Natural killer cell treated with Interleukin-12 subunit alpha and Interleukin-12 subunit beta and Interleukin-15 and Interleukin-18, amount 100 ng/mL, for 72 hours (primary cell): ENCODE results near the gene SMIM22. TPM values are rescaled to one million over a fixed set of nuclear protein-coding genes. Genes with fewer than 3 reads are reported as not detected.

Source experiments
- ATAC-seq, 2 donors: fragments of 150-1000 bp; cut with Tn5 transposase in 1 of 2; sonication (Bioruptor Pico), chemical (Tn5 transposase) in 1 of 2; 2 replicates each; pipeline ENCODE4 v1.10.0; 2021
- DNase-seq: peaks from one replicate; pipeline ENCODE4 v3.0.0; 2022; ENCODE audit warnings: low spot score
- H3K27ac Mint-ChIP-seq, 2 donors: 1 replicate in 1 of 2; 2 replicates in 1 of 2; pipeline ENCODE4 v1.8.0; 2022; ENCODE audit warnings: mixed read lengths in 2 of 2, mild to moderate bottlenecking in 1 of 2, moderate library complexity in 1 of 2
- H3K27me3 Mint-ChIP-seq, 2 donors: 1 replicate in 1 of 2; 2 replicates in 1 of 2; pipeline ENCODE4 v1.8.0; 2022; ENCODE audit warnings: mixed read lengths in 2 of 2
- H3K36me3 Mint-ChIP-seq: one replicate; pipeline ENCODE4 v1.8.0; 2022; ENCODE audit warnings: mixed read lengths
- H3K4me1 Mint-ChIP-seq, 2 donors: 1 replicate in 1 of 2; 2 replicates in 1 of 2; pipeline ENCODE4 v1.8.0; 2022; ENCODE audit warnings: low read depth in 2 of 2, mixed read lengths in 2 of 2, mild to moderate bottlenecking in 1 of 2
- H3K4me3 Mint-ChIP-seq: one replicate; pipeline ENCODE4 v1.8.0; 2022; ENCODE audit warnings: mixed read lengths
- H3K9me3 Mint-ChIP-seq: 2 replicates; pipeline ENCODE4 v1.8.0; 2022; ENCODE audit warnings: mixed read lengths
- total RNA-seq, 2 donors: library from RNA; stranded (reverse); gene quantifications; one replicate each; pipeline ENCODE4 v1.2.3, GENCODE V29; 2022

Gene SMIM22, protein sequence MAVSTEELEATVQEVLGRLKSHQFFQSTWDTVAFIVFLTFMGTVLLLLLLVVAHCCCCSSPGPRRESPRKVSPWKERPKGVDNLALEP
- total RNA-seq, result not detected

DNA sequence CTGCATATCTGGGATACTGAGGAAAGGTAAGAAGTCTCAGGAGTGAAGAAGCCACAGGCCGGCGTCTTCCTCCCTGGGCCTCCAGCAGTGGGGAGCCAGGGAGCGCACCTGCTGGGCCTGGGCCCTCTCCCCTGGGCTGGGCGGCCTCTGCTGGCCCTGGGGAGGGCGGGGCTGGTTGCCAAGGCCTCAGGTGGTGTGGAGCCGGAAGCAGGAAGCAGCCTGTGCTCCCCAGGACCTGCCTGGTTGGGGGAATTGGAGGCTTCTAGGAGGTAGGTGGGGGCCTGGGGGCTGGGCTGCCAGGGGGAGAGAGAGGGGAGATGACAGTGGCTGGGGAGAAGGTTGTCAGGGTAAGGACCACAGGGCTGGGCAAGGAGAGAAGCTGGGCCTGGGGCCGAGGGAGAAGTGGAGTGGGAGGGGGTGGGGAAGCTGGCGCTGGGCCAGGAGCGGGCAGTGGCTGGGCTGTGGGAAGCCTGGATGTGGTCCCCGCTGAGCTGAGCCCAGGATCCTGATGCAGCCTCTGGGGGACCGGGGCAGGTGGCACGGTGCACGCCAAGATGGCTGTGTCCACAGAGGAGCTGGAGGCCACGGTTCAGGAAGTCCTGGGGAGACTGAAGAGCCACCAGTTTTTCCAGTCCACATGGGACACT is at the start of gene SMIM22:
SMIM22 (plus strand) TSS at position 189 of the 647 bp plus-strand sequence; CDS start at position 555, 366 bp downstream.
- no peak within 1 kb of the TSS for H3K27ac Mint-ChIP-seq
- ATAC-seq (no peak), DNase-seq (peak; percentile 34)
- H3K27me3 Mint-ChIP-seq, result no peaks in the 10 kb centered on the region
- H3K9me3 Mint-ChIP-seq, result no peaks in the 10 kb centered on the region
- no peak within 1 kb of the TSS for H3K4me3 Mint-ChIP-seq
- H3K4me1 Mint-ChIP-seq, result no peaks in the 10 kb centered on the region
- H3K36me3 Mint-ChIP-seq, result no peaks in the 10 kb centered on the region

DNA sequence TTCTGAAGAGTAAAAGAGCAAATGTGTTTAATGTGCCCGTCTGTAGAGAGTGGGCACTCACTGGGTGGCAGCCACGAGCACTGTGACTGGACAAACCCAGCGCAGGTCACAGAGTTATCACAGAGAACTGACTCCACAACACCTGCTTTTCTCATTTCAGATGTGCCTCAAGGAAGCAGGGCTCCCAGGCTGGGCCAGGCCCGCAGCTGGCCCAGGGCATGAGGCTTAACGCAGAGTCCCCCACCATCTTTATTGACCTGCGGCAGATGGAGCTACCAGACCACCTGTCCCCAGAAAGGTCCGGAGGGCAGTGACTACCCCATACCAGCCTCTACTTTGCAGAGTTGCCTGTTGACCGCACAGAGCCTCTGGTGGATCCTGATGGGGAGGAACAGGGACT is 49.0 kb upstream of the SMIM22 start:
- Mint-ChIP-seq H3K36me3 (no peaks in the 10 kb centered on the region), H3K27ac (no peak overlapping the region), H3K27me3 (peaks cover 0 to 5% of the 10 kb centered on the region in 2 donors), H3K4me3 (no peak overlapping the region), H3K4me1 (peaks cover 6 to 13% of the 10 kb centered on the region in 2 donors), H3K9me3 (no peaks in the 10 kb centered on the region)
- DNase-seq (no peak), ATAC-seq (no peak)

DNA sequence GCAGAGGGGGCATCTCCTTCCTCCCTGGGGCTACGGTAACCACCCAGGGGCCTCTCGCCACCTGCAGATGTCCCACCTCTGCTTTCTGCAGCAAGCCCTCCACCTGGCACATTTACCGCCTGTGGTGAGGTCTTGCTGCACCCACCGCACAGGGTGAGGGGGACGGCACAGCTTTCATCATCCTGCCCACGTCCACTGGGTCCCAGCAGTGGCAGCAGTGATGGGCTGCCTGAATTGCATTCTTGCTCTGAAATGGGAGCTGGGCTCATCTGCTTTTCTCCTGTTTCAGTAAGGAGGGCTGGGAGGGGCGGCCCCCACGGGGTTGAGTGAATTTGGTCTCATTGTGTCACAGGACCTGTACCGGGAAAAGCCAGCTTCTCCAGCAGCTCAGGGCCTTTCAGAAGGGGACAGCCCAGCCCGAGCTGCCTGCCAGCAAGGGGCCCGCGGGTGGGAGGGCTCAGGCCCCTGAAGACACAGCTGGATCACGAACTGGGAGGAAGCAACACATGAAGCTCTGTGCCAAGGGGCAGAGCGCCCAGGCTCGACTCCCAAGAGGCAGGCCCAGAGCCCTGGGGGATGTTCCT is 48.1 kb upstream of the SMIM22 start:
- Mint-ChIP-seq H3K4me1 (peaks cover 6 to 13% of the 10 kb centered on the region in 2 donors), H3K27me3 (peaks cover 0 to 5% of the 10 kb centered on the region in 2 donors), H3K4me3 (no peak overlapping the region), H3K9me3 (no peaks in the 10 kb centered on the region), H3K27ac (no peak overlapping the region), H3K36me3 (no peaks in the 10 kb centered on the region)
- ATAC-seq, result no peak
- no peak for DNase-seq

DNA sequence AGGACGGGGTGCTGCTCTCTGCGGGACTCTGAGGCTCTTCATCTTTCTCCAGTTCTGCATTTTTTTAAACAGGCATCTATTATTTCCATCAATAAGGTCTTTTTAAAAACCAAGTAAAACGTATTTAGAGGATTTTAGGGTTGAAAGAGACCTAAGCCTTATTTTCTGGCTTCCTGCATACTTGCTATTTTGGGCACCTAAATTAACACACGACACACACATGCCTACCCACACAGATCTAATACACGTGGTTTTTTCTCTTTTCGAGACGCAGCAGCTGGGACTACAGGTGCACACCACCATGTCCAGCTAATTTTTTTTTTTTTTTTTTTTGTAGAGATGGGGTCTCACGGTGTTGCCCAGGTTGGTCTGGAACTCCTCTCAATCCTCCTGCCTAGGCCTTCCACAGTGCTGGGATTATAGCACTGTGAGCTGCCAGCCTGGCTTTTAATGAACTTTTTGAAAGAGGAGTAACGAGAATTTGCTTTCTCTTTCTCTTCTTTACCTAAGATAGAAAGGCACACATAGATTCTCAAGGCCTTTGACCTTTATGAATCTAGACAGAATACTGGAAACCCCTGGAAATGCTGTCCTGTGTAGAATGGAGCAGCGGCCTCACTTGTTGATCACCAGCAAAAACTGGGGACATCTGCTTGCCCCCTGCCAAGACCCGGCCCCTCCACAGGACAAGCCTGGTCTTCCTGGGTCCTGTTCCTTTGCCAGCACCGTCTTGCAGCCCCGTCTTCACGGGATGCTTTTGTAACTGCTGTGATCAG is 47.1 kb upstream of the SMIM22 start:
- H3K9me3 Mint-ChIP-seq, result no peaks in the 10 kb centered on the region
- H3K27me3 Mint-ChIP-seq, result peaks cover 0 to 4% of the 10 kb centered on the region in 2 donors
- H3K4me1 Mint-ChIP-seq, result peaks cover 6 to 12% of the 10 kb centered on the region in 2 donors
- no peak for ATAC-seq
- H3K36me3 Mint-ChIP-seq, result no peaks in the 10 kb centered on the region
- H3K4me3 Mint-ChIP-seq, result no peak overlapping the region
- no peak for DNase-seq
- H3K27ac Mint-ChIP-seq, result peak overlapping the region in 1 of 2 donors; percentile 75

DNA sequence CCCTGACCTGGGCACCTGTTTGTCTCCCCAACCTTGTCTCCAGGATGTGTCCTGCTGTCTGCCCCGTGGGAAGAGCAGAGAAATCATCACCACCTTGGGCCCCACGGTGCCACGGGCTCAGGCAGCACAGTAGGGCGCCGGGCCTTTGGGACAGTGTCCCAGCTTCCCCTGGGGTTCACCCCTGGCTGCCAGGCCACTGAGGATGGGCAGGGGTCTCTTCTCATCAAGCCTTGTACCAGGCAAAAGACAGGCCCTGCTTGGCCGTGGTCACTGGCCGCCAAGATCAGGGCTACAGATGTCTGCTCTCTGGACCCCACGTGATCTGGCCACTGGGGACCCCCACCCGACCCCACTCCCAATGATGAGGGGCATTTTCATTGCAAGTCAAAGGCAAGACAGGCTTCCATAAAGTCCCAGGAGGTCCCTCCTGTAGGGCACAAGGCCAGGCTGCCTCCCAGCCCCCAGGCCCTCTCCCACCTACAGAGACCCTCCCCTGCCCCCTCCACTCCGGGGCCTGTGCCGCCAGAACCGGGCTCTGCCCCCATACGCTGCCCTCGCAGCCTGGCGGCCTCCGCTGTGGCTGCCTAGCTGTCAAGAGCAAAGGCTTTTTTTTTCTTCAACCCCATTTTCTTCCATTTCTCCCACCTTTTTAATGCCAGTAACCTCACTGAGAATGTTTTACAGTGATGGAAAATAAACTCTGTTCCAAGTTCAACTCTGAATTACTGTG is 46.3 kb upstream of the SMIM22 start:
- peaks cover 6 to 7% of the 10 kb centered on the region in 2 donors for H3K4me1 Mint-ChIP-seq
- no peaks in the 10 kb centered on the region for H3K36me3 Mint-ChIP-seq
- no peaks in the 10 kb centered on the region for H3K9me3 Mint-ChIP-seq
- no peak for DNase-seq
- H3K27me3 Mint-ChIP-seq, result no peaks in the 10 kb centered on the region
- no peak overlapping the region for H3K4me3 Mint-ChIP-seq
- no peak for ATAC-seq
- no peak overlapping the region for H3K27ac Mint-ChIP-seq

DNA sequence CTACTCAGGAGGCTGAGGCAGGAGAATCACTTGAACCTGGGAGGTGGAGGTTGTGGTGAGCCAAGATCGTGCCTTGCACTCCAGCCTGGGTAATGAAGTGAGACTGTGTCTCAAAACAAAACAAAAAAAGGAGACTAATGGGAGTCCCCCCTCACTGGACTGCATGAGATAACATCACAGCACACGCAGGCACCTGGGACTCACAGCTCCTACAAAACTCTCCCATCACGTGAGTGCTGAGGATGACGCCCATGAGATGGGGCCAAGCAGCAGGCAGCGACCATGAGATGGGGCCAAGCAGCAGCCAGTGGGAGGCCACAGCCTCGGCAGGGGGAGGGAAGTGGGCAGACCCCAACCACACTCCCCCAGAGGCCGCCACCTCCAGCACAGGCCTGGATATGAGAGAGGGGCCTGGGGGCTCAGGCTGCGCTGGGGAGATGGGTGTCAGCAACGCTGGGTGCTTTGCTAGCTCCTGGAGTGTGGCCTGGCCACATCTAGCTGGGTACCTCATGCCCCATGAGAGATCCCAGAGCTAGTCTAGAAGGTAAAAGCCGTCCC is 45.4 kb upstream of the SMIM22 start:
- no peaks in the 10 kb centered on the region for H3K27me3 Mint-ChIP-seq
- ATAC-seq, result peak in 1 of 2 donors; percentile 5
- H3K4me3 Mint-ChIP-seq, result no peak overlapping the region
- H3K36me3 Mint-ChIP-seq, result no peaks in the 10 kb centered on the region
- no peak overlapping the region for H3K27ac Mint-ChIP-seq
- H3K9me3 Mint-ChIP-seq, result no peaks in the 10 kb centered on the region
- peaks cover 6 to 7% of the 10 kb centered on the region in 2 donors for H3K4me1 Mint-ChIP-seq
- DNase-seq, result no peak

DNA sequence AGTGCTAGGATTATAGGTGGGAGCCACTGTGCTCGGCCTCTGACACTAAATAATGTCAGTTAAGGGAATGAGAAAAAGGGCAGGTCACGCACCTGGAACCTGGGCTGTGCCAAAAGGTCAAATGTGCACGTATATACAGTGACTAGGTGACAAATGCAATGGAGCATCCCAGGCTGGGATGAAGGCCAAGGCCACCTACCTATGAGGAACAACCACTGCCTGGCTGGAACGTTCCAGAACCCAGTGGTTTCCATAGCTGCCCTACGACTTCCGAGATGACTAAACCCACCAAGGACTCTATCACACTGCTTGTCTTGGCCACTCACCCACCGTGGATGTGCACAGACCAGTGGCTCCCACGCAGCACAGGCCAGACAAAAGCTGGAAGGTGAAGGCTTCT is 44.3 kb upstream of the SMIM22 start:
- Mint-ChIP-seq H3K9me3 (no peaks in the 10 kb centered on the region), H3K27ac (no peak overlapping the region), H3K36me3 (peaks cover 5% of the 10 kb centered on the region), H3K27me3 (no peaks in the 10 kb centered on the region), H3K4me1 (peaks cover 6 to 7% of the 10 kb centered on the region in 2 donors), H3K4me3 (no peak overlapping the region)
- no peak for DNase-seq
- no peak for ATAC-seq

DNA sequence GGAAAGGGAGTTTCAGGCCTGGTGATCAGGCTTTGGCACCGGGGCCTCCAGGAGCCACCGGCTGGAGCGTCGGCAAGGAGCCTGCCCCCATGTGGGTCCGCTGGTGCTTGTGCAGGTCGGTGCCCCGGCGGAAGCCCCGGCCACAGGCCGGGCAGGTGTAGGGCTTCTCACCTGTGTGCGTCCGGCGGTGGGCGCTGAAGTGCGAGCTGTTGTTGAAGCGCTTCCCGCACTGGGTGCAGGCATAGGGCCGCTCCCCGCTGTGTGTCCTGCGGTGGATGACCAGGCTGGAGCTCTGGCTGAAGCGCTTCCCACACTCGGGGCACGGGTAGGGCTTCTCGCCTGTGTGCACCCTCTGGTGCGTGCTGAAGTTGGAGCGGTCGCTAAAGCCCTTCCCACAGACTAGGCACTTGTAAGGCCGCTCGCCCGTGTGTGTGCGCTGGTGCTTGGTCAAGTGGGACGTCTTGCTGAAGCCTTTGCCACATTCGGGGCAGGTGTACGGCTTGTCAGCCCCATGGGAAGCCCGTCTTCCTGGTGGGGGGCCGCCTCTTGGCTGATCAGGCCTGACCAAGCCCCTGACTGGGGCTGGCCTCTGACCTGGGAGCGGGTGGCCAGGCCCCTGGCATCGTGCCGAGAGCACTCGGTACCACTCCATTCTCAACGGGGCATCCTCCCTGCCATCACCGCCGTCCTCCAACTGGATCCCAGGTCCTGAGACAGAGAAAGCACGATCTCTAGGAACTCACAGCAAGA is 42.6 kb upstream of the SMIM22 start:
- peaks cover 6 to 7% of the 10 kb centered on the region in 2 donors for H3K4me1 Mint-ChIP-seq
- peaks cover 6% of the 10 kb centered on the region for H3K36me3 Mint-ChIP-seq
- no peaks in the 10 kb centered on the region for H3K27me3 Mint-ChIP-seq
- H3K4me3 Mint-ChIP-seq, result no peak overlapping the region
- ATAC-seq, result no peak
- no peaks in the 10 kb centered on the region for H3K9me3 Mint-ChIP-seq
- no peak overlapping the region for H3K27ac Mint-ChIP-seq
- DNase-seq, result no peak

DNA sequence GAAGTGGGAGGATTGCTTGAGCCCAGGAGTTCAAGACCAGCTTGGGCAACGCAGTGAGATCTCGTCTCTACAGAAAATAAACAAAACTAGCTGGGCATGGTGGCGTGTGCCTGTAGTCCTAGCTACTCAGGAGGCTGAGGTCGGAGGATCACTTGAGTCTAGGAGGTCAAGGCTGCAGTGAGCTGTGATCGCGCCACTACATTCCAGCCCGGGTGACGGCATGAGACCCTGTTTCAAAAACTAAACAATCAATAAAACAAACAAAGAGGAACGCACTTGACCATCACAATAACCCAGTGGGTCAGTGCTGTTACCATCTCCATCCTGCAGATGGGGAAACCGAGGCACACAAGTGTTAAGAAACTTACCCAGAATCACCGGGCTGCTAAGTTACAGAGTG is 41.9 kb upstream of the SMIM22 start:
- DNase-seq (no peak), ATAC-seq (no peak)
- H3K9me3 Mint-ChIP-seq, result no peaks in the 10 kb centered on the region
- no peak overlapping the region for H3K4me3 Mint-ChIP-seq
- H3K27ac Mint-ChIP-seq, result no peak overlapping the region
- peaks cover 0 to under 1% of the 10 kb centered on the region in 2 donors for H3K4me1 Mint-ChIP-seq
- peaks cover 6% of the 10 kb centered on the region for H3K36me3 Mint-ChIP-seq
- no peaks in the 10 kb centered on the region for H3K27me3 Mint-ChIP-seq

DNA sequence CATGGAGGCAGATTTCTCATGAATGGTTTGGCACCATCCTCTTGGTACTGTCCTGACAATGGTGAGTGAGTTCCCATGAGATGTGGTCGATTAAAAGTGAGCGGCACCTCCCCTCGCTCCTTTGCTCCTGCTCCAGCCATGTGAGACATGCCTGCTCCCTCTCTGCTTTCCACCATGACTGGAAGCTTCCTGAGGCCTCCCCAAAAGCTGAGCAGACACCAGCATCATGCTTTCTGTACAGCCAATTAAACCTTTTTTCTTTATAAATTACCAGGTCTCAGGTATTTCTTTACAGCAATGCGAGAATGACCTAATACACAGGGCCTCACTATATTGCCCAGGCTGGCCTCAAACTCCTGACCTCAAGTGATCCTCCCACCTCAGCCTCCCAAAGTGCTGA is 40.3 kb upstream of the SMIM22 start:
- DNase-seq (no peak), ATAC-seq (no peak)
- Mint-ChIP-seq H3K36me3 (peaks cover 9% of the 10 kb centered on the region), H3K27ac (no peak overlapping the region), H3K9me3 (no peaks in the 10 kb centered on the region), H3K27me3 (no peaks in the 10 kb centered on the region), H3K4me3 (no peak overlapping the region), H3K4me1 (no peaks in the 10 kb centered on the region)

DNA sequence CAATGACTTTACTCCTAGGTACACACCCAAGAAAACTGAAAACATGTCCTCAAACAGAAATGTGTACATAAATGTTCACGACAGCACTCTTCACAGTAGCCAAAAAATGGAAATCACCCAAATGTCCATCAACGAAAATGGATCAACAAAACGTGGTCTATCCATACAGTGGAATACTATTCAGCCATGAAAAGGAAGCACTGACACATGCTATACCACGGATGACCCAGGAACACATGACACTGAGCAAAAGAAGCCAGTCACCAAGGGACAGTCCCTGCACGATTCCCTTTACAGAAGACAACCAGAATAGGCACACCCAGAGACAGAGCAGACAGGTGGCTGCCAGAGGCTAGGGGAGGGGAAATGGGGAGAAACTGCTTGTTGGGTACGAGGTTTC is 39.5 kb upstream of the SMIM22 start:
- Mint-ChIP-seq H3K9me3 (no peaks in the 10 kb centered on the region), H3K4me1 (no peaks in the 10 kb centered on the region), H3K27me3 (no peaks in the 10 kb centered on the region), H3K4me3 (no peak overlapping the region), H3K27ac (no peak overlapping the region), H3K36me3 (peaks cover 12% of the 10 kb centered on the region)
- DNase-seq (no peak), ATAC-seq (no peak)

DNA sequence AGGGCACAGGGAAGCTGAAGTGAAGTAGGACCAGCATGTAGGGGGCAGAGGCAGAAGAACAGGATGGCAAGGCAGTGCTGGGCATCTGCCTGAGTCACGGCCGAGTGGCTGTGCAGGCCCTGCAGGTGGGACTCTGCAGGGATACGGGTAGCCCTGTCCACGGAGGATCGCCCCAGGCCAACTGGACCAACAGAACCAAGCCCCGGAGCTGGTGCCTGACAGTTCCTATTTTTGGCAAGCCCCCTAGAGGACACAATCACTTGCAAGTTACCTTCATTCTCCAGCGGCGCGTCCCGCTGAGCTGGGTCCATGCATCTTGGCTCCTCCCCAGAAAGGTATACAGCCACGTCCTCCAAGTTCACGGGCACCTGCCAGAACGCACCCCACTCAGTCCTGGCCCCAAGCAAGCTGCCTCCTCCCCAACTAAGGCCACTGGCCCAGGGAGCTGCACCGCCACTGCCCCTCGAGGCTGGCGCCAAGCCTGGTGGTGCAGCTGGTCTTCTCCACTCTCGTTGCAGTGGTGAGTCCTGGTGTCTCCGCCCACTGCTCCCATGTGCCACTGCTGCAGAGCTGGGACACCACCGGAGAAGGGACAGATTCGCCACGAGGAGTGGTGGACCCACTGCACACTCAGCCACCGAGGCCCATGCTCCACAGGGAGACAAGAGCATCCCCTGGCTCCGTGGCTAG is 34.8 kb upstream of the SMIM22 start:
- Mint-ChIP-seq H3K27ac (no peak overlapping the region), H3K36me3 (peaks cover 12% of the 10 kb centered on the region)
- ATAC-seq, result no peak

More for the DNA sequence above, 34.8 kb upstream of the SMIM22 start:
- peaks cover 0 to 2% of the 10 kb centered on the region in 2 donors for H3K4me1 Mint-ChIP-seq
- H3K4me3 Mint-ChIP-seq, result no peak overlapping the region
- no peaks in the 10 kb centered on the region for H3K27me3 Mint-ChIP-seq
- no peaks in the 10 kb centered on the region for H3K9me3 Mint-ChIP-seq
- no peak for DNase-seq
